Adrenal gland (tissue), 12 donors: Measurements from ENCODE around the gene ARHGEF3. TPM values are rescaled to one million over a fixed set of nuclear protein-coding genes. Genes with fewer than 3 reads are reported as not detected.
"Not testable (repeated sequence)": the region's sequence is repeated elsewhere in the genome, so short reads cannot be mapped to it uniquely, and the experiment has no call there.

Source experiments
- DNase-seq, 7 donors: peaks; one replicate each; pipeline ENCODE4 v3.0.0-alpha.2; 2019 to 2020
- H3K27ac ChIP-seq, 5 donors: fragments of 200-600 bp; sonication (generic) in 4 of 5; 1 replicate in 3 of 5; 2 replicates in 2 of 5; pipeline versions ENCODE4 v1.5.1 to v1.8.0; 2016 to 2020; ENCODE audit warnings: mild to moderate bottlenecking in 1 of 5
- H3K27me3 ChIP-seq: fragments of 200-600 bp; 2 replicates; pipeline ENCODE4 v1.8.0; 2021
- H3K36me3 ChIP-seq, 2 donors: fragments of 200-600 bp; replicated peaks in 1 of 2; 1 replicate in 1 of 2; 2 replicates in 1 of 2; pipeline versions ENCODE4 v1.5.1 to v1.8.0; 2018 to 2022
- H3K4me1 ChIP-seq, 2 donors: fragments of 200-600 bp; replicated peaks in 1 of 2; 1 replicate in 1 of 2; 2 replicates in 1 of 2; pipeline versions ENCODE4 v1.5.1 to v1.8.0; 2018 to 2021
- H3K4me3 ChIP-seq, 4 donors: fragments of 200-600 bp; sonication (generic) in 3 of 4; one replicate each; pipeline ENCODE4 v1.5.1; 2016 to 2018
- H3K9me3 ChIP-seq, 3 donors: fragments of 200-600 bp; sonication (generic) in 1 of 3; replicated peaks in 1 of 3; 1 replicate in 2 of 3; 2 replicates in 1 of 3; pipeline versions ENCODE4 v1.5.1 to v1.8.0; 2016 to 2021
- CTCF ChIP-seq, 6 experiments: fragments of 450-650 bp in 4 of 6; fragments of 200-600 bp in 2 of 6; sonication (generic) in 1 of 6; IDR thresholded peaks; 1 replicate in 5 of 6; 2 replicates in 1 of 6; pipeline versions ENCODE4 v1.5.1 to v1.8.0; 2016 to 2021; ENCODE audit warnings: antibody characterized with exemption in 6 of 6, mild to moderate bottlenecking in 2 of 6, moderate library complexity in 1 of 6
- POLR2A ChIP-seq, 2 donors: fragments of 450-650 bp; IDR thresholded peaks; one replicate each; pipeline ENCODE4 v1.6.1; 2017; ENCODE audit warnings: antibody characterized with exemption in 2 of 2, mild to moderate bottlenecking in 2 of 2, moderate library complexity in 1 of 2
- WGBS, 4 donors: extraction: QIAGEN DNeasy Blood & Tissue Kit in 2 of 4; methylation state at CpG; one replicate each; pipeline versions ENCODE4 v1.1.5 to v1.1.7; 2013 to 2017; 5-methylcytosine and 5-hydroxymethylcytosine counted together
- intact Hi-C, 2 donors: fragments of 100-400 bp; cut with DNase I; formaldehyde crosslinking; loops; one replicate each; pipeline versions ENCODE4 v1.14.1 to v1.15.0; 2022 to 2023
- polyA plus RNA-seq, 3 donors: library from polyadenylated mRNA; stranded (reverse); fragments of 200-250 nt in 2 of 3; fragments of 350-450 nt in 1 of 3; fragmentation: Illumina TruSeq in 1 of 3; extraction: RNeasy Lipid Tissue Mini Kit (QIAGEN cat#74804) in 1 of 3; gene quantifications; one replicate each; pipeline ENCODE4 v1.2.3, GENCODE V29; 2013 to 2014
- total RNA-seq, 9 donors: library from RNA; depleted of rRNA in 4 of 9; stranded (reverse); fragments of >200 nt in 4 of 9; fragments of 120-200 nt in 1 of 9; fragmentation: NEBNext Ultra II Directional in 1 of 9; extraction: Animal tissue kit (Norgen Biotek cat#: 25700) in 1 of 9; gene quantifications; one replicate each; pipeline versions ENCODE4 v1.1.0 to v1.2.4, GENCODE V29; 2013 to 2023
- donor health status: healthy with polysubstance abuse.
- donor health status: Bipolar disorder and iron deficiency.
- donor health status: DM: yes; HTN: yes; CAD: no.
- donor health status: DM: no; HTN: no; CAD: no.
- donor health status: DM: no; HTN: no; CAD: no.
- donor health status: DM: yes; HTN: yes; CAD: no.

The ARHGEF3 gene
- total and polyA plus RNA-seq, 12 donors, result 26.6 to 122 (median 61.7) TPM

DNA sequence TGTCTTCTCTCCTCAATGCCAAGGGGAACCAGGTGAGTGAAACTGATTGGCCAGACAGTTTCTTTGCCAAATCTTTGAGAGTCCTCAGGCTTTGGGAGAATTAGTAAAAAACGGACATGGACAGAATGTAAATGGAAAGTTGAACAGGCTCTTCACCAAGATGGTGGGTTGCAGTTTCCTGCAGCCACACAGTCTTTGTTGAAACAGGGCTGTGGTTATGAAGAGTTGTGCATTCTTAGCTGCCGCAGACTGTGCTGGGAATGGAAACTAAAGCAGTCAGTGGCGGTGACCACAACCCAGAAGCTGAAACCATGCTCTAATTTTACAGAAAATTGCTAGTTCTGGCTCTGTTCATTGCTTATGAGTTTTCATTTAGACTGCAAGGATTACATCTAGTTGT lies 76.6 kb downstream of the ARHGEF3 start:
- intact Hi-C loops, result no loop called here
- no peak overlapping the region for H3K27ac ChIP-seq
- H3K27me3 ChIP-seq, result no peaks in the 10 kb centered on the region
- 79 to 92% (median 86%) methylated on average over 3 of the region's 3 CpGs for WGBS, 4 donors
- H3K4me1 ChIP-seq, result no peaks in the 10 kb centered on the region
- H3K9me3 ChIP-seq, result no peaks in the 10 kb centered on the region
- H3K4me3 ChIP-seq, result no peak overlapping the region
- TF ChIP-seq POLR2A (IDR thresholded peaks at IDR 0.05) (no peak), CTCF (IDR thresholded peaks at IDR 0.05) (no peak)
- H3K36me3 ChIP-seq, result peaks cover 0 to 50% of the 10 kb centered on the region in 2 donors
- no peak for DNase-seq

DNA sequence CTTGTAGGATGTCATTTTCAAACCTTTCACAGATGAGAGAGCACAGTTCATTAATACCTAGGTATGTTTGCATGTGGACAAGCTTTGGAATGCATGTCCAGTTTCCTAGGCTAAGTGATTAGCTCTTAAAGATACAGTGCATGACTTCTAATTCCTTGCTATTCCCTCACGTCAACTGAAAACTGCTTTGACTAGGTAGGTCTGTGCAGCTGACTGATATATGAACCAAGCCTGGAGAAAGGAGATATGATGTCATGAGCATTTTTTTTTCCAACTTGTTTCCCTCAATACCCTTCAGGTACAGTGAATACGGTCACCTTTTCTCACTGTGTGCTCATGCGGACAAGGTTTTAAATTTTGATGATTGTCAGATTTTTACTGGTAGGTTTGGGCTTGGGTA lies 77.1 kb downstream of the ARHGEF3 start:
- 94 to 100% (median 95%) methylated on average over 3 of the region's 3 CpGs for WGBS, 4 donors
- intact Hi-C loops, result no loop called here
- DNase-seq, result no peak
- TF ChIP-seq POLR2A (IDR thresholded peaks at IDR 0.05) (no peak), CTCF (IDR thresholded peaks at IDR 0.05) (no peak)
- Histone ChIP-seq H3K9me3 (no peaks in the 10 kb centered on the region), H3K4me3 (no peak overlapping the region), H3K36me3 (peaks cover 0 to 45% of the 10 kb centered on the region in 2 donors), H3K4me1 (no peaks in the 10 kb centered on the region), H3K27me3 (no peaks in the 10 kb centered on the region), H3K27ac (no peak overlapping the region)

- intact Hi-C loops, result no loop called here
These were observed 80.9 kb downstream of the ARHGEF3 start for GRCh38 chr3:56720849-56721248.

GRCh38 chr3:56718809-56719208 lies 82.9 kb downstream of the ARHGEF3 start:
- DNase-seq, H3K36me3 ChIP-seq, intact Hi-C loops, H3K27ac ChIP-seq, H3K4me3 ChIP-seq, H3K27me3 ChIP-seq, H3K4me1 ChIP-seq, H3K9me3 ChIP-seq: not testable (repeated sequence)
- WGBS, 4 donors, result 94 to 100% (median 94%) methylated on average over 2 to 21 of the region's 21 CpGs; no CpG with 5 or more reads in 1 of the 4 donors

More at GRCh38 chr3:56720849-56721248, 80.9 kb downstream of the ARHGEF3 start:
- Histone ChIP-seq H3K27me3 (no peaks in the 10 kb centered on the region), H3K4me1 (no peaks in the 10 kb centered on the region), H3K36me3 (peaks cover 0 to 8% of the 10 kb centered on the region in 2 donors), H3K9me3 (no peaks in the 10 kb centered on the region), H3K27ac (no peak overlapping the region), H3K4me3 (no peak overlapping the region)
- TF ChIP-seq POLR2A (IDR thresholded peaks at IDR 0.05), result no peak
- no peak for TF ChIP-seq CTCF (IDR thresholded peaks at IDR 0.05)
- DNase-seq, result no peak

GRCh38 chr3:56711344-56711743 lies 90.4 kb downstream of the ARHGEF3 start:
- WGBS, 4 donors, result 86 to 100% (median 97%) methylated on average over 1 to 2 of the region's 2 CpGs
- intact Hi-C loops, result no loop called here
- Histone ChIP-seq H3K9me3 (no peaks in the 10 kb centered on the region), H3K36me3 (no peaks in the 10 kb centered on the region), H3K27me3 (no peaks in the 10 kb centered on the region), H3K4me1 (no peaks in the 10 kb centered on the region), H3K27ac (no peak overlapping the region), H3K4me3 (no peak overlapping the region)
- DNase-seq, result no peak
- TF ChIP-seq CTCF (IDR thresholded peaks at IDR 0.05) (no peak), POLR2A (IDR thresholded peaks at IDR 0.05) (no peak)

DNA sequence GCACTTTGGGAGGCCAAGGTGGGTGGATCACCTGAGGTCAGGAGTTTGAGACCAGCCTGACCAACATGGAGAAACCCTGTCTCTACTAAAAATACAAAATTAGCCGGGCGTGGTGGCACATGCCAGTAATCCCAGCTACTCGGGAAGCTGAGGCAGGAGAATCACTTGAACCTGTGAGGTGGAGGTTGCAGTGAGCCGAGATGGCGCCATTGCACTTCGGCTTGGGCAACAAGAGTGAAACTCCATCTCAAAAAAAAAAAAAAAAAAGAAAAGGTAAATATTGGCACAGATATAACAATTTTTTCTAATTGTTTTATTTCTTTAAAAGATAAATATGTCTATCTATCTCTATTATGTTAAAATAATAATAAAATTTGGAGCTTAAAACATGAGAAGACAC lies 94.3 kb downstream of the ARHGEF3 start:
- H3K4me3 ChIP-seq, H3K4me1 ChIP-seq, H3K27ac ChIP-seq, H3K27me3 ChIP-seq, H3K9me3 ChIP-seq, intact Hi-C loops, H3K36me3 ChIP-seq: not testable (repeated sequence)
- 81 to 93% (median 89%) methylated on average over 6 of the region's 6 CpGs for WGBS, 4 donors
- peak in 1 of 7 donors; percentile 28 for DNase-seq
